Measurements from ENCODE around the gene LSM4.
A peak's percentile ranks its signal among the peaks of the same experiment; 100 is the strongest.
"Not testable (repeated sequence)": the region's sequence is repeated elsewhere in the genome, so short reads cannot be mapped to it uniquely, and the experiment has no call there.

Gene LSM4

GRCh38 chr19:18340190-18340989, 17.5 kb upstream of the LSM4 start, which contains the start of gene PGPEP1:
TSS of gene PGPEP1 (plus strand) at chr19:18340598. CDS start at chr19:18340682, 84 bp downstream.
- peak; percentile 66 to 77 for DNase-seq

GRCh38 chr19:18339723-18340122, 16.8 kb upstream of the LSM4 start:
- no peak for DNase-seq

GRCh38 chr19:18338541-18338940, 15.7 kb upstream of the LSM4 start:
- DNase-seq = no peak

- DNase-seq = no peak
These were observed 13.2 kb upstream of the LSM4 start for GRCh38 chr19:18336121-18336520.

- no peak for DNase-seq
These were observed 10.8 kb upstream of the LSM4 start for GRCh38 chr19:18333680-18334079.

- no peak for DNase-seq
These were observed 10.1 kb upstream of the LSM4 start for GRCh38 chr19:18332917-18333530.

- DNase-seq = no peak
These were observed 8.0 kb upstream of the LSM4 start for GRCh38 chr19:18330868-18331267.

- DNase-seq = no peak
These were observed 6.1 kb upstream of the LSM4 start for GRCh38 chr19:18329035-18329376.

GRCh38 chr19:18328340-18329034, 5.6 kb upstream of the LSM4 start:
- peak; percentile 69 to 81 for DNase-seq

- no peak for DNase-seq
These were observed 3.9 kb upstream of the LSM4 start for GRCh38 chr19:18326772-18327171.

GRCh38 chr19:18324373-18324731, 1.5 kb upstream of the LSM4 start:
- DNase-seq = not testable (repeated sequence)

- DNase-seq = peak in 1 of 2 donors; percentile 42
These were observed 538 bp downstream of the LSM4 start for GRCh38 chr19:18322318-18322758.

GRCh38 chr19:18321734-18322102, 1.2 kb downstream of the LSM4 start:
- DNase-seq = no peak

- DNase-seq = no peak
These were observed 1.8 kb downstream of the LSM4 start for GRCh38 chr19:18320865-18321733.

- DNase-seq = no peak
These were observed 3.2 kb downstream of the LSM4 start for GRCh38 chr19:18319591-18320135.

GRCh38 chr19:18317961-18318800, 4.7 kb downstream of the LSM4 start:
- no peak for DNase-seq

GRCh38 chr19:18313398-18313797, 9.5 kb downstream of the LSM4 start:
- no peak for DNase-seq

- DNase-seq = no peak
These were observed 10.8 kb downstream of the LSM4 start for GRCh38 chr19:18312092-18312534.

- no peak for DNase-seq
These were observed 11.3 kb downstream of the LSM4 start for GRCh38 chr19:18311502-18312091.

- no peak for DNase-seq
These were observed 11.9 kb downstream of the LSM4 start for GRCh38 chr19:18310966-18311365.

All from stimulated activated CD4-positive, alpha-beta T cell treated with anti-CD3 and anti-CD28 coated beads, Interleukin-2, amount 100 ng/mL, for 48 hours (primary cell).